Stimulated activated naive CD8-positive, alpha-beta T cell treated with anti-CD3 and anti-CD28 coated beads, Interleukin-15, amount 100 ng/mL, for 72 hours (primary cell): ENCODE results near the gene ZNF100.
"Not testable (repeated sequence)": the region's sequence is repeated elsewhere in the genome, so short reads cannot be mapped to it uniquely, and the experiment has no call there.

ENCODE experiments used
- ATAC-seq: fragments of 150-1000 bp; cut with Tn5 transposase; 2 replicates; pipeline ENCODE4 v1.10.0; 2021; ENCODE audit warnings: mild to moderate bottlenecking, moderate library complexity
- DNase-seq, 2 donors: peaks; one replicate each; pipeline ENCODE4 v3.0.0; 2021 to 2022
- H3K27ac Mint-ChIP-seq, 2 donors: one replicate each; pipeline ENCODE4 v1.8.0; 2022; ENCODE audit warnings: mild to moderate bottlenecking in 2 of 2, mixed read lengths in 2 of 2, moderate library complexity in 2 of 2
- H3K27me3 Mint-ChIP-seq: one replicate; pipeline ENCODE4 v1.8.0; 2022; ENCODE audit warnings: mixed read lengths
- H3K4me1 Mint-ChIP-seq: one replicate; pipeline ENCODE4 v1.8.0; 2022; ENCODE audit warnings: mild to moderate bottlenecking, mixed read lengths
- H3K4me3 Mint-ChIP-seq, 2 donors: one replicate each; pipeline ENCODE4 v1.8.0; 2022; ENCODE audit warnings: mild to moderate bottlenecking in 2 of 2, mixed read lengths in 2 of 2, moderate library complexity in 1 of 2
- H3K9me3 Mint-ChIP-seq, 2 donors: one replicate each; pipeline ENCODE4 v1.8.0; 2022; ENCODE audit warnings: mixed read lengths in 2 of 2

Gene ZNF100

DNA sequence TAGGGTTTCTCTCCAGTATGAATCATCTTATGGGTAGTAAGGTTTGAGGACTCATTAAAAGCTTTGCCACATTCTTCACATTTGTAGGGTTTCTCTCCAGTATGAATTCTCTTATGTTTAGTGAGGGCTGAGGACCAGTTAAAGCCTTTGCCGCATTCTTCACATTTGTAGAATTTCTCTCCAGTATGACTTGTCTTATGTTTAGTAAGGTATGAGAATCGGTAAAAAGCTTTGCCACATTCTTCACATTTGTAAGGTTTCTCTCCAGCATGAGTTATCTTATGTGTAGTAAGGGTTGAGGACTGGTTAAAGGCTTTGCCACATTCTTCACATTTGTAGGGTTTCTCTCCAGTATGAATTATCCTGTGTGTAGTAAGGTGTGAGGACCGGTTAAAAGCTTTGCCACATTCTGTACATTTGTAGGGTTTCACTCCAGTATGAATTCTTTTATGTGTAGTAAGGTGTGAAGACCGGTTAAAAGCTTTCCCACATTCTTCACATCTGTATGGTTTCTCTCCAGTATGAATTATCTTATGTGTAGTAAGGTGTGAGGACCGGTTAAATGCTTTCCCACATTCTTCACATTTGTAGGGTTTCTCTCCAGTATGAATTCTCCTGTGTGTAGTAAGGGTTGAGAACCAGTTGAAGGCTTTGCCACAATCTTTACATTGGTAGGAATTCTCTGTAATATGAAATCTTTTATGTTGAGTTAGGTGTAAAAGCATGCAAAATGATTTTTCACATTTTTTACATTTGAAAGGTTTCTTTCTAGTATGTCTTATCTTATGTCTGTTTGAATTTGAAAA lies 40.2 kb downstream of the ZNF100 start:
- ATAC-seq, H3K4me3 Mint-ChIP-seq, H3K4me1 Mint-ChIP-seq, DNase-seq, H3K27me3 Mint-ChIP-seq, H3K27ac Mint-ChIP-seq: not testable (repeated sequence)
- peaks cover 17 to 28% of the 10 kb centered on the region in 2 donors for H3K9me3 Mint-ChIP-seq

DNA sequence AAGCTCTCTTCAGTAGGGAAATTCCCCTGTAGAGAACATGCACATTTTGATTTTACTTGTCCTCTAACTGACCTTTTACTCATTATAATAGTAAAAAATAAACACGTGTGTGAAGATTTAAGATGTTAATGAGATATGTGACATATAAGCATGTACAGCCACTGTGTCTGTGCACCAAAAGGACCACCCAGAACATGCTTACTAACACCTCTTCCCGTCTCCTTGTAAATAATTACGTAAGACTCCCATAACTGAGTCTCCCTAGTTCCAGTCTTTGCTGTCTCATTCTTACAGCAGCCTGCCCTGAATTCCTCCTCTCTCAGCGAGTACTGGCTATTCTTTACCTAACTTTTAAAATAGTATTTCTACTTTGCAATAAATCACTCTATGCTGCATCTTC lies 53.6 kb downstream of the ZNF100 start:
- Mint-ChIP-seq H3K9me3 (peaks cover under 1 to 14% of the 10 kb centered on the region in 2 donors), H3K4me3 (no peak overlapping the region), H3K27ac (no peak overlapping the region), H3K4me1 (no peaks in the 10 kb centered on the region), H3K27me3 (no peaks in the 10 kb centered on the region)
- ATAC-seq: no peak
- DNase-seq: no peak

DNA sequence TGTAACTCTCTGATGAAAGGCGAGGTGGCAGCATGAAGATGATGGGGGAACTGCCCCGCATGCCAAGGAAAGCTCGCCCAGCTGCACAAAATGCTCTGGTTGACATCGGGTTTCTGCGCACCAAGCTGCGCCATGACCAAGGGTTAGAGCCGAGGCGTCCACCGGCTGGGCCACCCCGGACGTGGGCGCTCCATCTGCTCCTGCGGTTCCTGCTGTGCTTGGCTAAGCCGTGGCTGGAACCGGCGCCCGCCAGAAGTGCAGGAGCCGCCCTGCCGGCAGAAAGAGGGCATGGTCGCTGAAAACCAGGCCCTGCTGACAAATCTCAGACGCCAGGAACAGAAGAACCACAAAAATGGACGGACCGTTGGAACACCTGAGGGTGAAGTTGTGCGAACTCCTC lies 57.9 kb downstream of the ZNF100 start:
- Mint-ChIP-seq H3K27me3 (no peaks in the 10 kb centered on the region), H3K9me3 (peaks cover 0 to 9% of the 10 kb centered on the region in 2 donors), H3K4me1 (no peaks in the 10 kb centered on the region), H3K4me3 (no peak overlapping the region), H3K27ac (no peak overlapping the region)
- no peak for ATAC-seq
- no peak for DNase-seq

DNA sequence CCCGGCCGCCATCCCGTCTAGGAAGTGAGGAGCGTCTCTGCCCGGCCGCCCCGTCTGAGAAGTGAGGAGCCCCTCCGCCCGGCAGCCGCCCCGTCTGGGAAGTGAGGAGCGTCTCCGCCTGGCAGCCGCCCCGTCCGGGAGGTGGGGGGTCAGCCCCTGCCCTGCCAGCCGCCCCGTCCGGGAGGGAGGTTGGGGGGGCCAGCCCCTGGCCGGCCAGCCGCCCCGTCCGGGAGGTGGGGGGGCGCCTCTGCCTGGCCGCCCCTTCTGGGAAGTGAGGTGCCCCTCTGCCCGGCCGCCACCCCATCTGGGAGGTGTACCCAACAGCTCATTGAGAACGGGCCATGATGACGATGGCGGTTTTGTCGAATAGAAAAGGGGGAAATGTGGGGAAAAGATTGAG lies 59.5 kb downstream of the ZNF100 start:
- H3K9me3 Mint-ChIP-seq, H3K4me3 Mint-ChIP-seq, H3K27ac Mint-ChIP-seq, ATAC-seq, DNase-seq, H3K4me1 Mint-ChIP-seq, H3K27me3 Mint-ChIP-seq: not testable (repeated sequence)

DNA sequence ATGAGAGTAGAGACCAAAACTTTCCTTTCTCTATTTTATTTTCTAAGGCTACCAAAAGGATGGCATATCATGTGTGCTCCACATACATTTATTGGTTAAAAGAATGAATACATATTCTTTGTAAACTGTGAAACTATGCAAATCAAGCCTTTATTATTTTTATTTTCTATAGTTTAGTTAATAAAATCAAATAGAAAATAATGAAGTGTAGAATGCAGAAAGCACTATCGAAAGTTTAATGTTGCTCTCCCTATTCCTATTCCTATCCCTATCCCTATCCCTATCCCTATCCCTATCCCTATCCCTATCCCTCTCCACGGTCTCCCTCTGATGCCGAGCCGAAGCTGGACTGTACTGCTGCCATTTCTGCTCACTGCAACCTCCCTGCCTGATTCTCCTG lies 60.3 kb downstream of the ZNF100 start:
- H3K4me1 Mint-ChIP-seq: no peaks in the 10 kb centered on the region
- no peak for DNase-seq
- peaks cover 0 to 5% of the 10 kb centered on the region in 2 donors for H3K9me3 Mint-ChIP-seq
- H3K27ac Mint-ChIP-seq: no peak overlapping the region
- H3K27me3 Mint-ChIP-seq: no peaks in the 10 kb centered on the region
- ATAC-seq: no peak
- no peak overlapping the region for H3K4me3 Mint-ChIP-seq

DNA sequence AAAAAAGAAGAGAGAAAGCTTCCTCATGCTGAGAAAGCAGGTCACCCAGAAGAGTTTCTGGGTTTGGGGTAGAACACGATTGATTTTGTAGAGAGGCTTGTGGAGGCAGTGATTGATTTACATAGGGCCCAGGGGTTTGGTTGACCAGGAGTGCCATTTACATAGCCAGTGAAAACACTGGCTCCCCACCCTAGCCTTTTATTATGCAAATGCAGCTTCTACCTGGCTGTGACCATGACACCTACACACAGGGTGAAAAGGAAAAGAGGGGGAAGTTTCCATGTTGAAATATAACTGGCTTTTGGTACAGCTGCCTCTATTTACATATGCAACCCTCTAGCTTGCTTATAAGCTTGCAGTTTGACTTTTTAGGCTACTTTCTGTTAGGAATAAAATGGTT lies 62.0 kb downstream of the ZNF100 start:
- Mint-ChIP-seq H3K27me3 (no peaks in the 10 kb centered on the region), H3K27ac (peak overlapping the region in 1 of 2 donors; percentile 21), H3K4me1 (no peaks in the 10 kb centered on the region), H3K9me3 (peaks cover 0 to 5% of the 10 kb centered on the region in 2 donors), H3K4me3 (no peak overlapping the region)
- ATAC-seq (no peak), DNase-seq (no peak)

DNA sequence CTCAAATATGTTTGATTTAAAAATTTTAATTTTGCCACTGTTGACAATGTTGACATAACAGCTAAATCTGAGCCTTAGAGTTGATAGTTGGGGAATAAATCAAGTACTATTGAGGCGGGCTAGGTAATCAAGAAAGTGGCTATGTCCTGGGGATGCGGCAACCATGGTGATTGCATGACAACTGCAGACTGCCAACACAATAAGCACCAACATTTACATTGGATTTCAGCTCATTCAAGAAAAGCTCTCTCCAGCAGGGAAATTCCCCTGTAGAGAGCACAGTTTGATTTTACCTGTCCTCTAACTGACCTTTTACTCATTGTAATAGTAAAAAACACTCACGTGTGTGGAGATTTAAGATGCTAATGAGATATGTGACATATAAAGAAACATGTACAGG lies 63.1 kb downstream of the ZNF100 start:
- Mint-ChIP-seq H3K4me3 (no peak overlapping the region), H3K27me3 (no peaks in the 10 kb centered on the region), H3K9me3 (no peaks in the 10 kb centered on the region), H3K4me1 (no peaks in the 10 kb centered on the region), H3K27ac (no peak overlapping the region)
- ATAC-seq: no peak
- DNase-seq: no peak

DNA sequence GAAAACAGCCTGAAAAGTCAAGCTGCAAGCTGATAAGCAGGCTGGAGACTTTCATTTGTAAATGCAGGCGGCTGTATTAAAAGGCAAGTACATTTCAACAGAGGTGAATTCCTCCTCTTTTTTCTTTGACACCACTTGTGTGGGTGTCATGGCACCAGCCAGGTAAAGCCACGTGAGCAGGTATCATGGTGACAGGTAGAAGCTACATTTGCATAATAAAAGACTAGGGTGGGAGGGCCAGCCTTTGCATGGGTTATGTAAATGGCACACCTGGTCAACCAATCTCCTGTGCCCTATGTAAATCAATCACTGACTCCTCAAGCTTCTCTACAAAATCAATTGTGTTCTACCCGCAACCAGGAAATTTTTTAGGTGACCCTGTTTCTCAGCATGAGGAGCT lies 68.2 kb downstream of the ZNF100 start:
- H3K27ac Mint-ChIP-seq: no peak overlapping the region
- H3K4me3 Mint-ChIP-seq: no peak overlapping the region
- H3K27me3 Mint-ChIP-seq: no peaks in the 10 kb centered on the region
- ATAC-seq (no peak), DNase-seq (no peak)
- H3K4me1 Mint-ChIP-seq: no peaks in the 10 kb centered on the region
- H3K9me3 Mint-ChIP-seq: no peaks in the 10 kb centered on the region

DNA sequence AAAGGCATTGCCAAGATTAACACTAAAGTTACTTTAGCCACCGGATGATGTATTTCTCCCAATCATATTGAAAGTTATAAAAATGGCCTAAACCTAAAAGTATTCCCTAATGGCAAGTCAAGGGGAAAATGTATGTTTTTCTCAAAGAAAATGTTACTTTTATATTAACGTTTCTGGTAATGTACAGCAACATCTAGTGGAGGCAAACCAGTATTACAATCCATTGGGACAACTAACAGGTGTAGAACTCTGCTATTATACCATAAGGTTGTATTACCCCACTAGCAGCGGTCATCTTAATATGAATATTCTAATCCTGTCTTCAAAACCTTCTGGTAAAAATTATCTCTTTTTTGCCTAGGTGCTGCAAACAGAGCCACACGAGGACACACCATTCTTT lies 69.2 kb downstream of the ZNF100 start:
- no peaks in the 10 kb centered on the region for H3K4me1 Mint-ChIP-seq
- DNase-seq (no peak), ATAC-seq (no peak)
- H3K4me3 Mint-ChIP-seq: no peak overlapping the region
- no peak overlapping the region for H3K27ac Mint-ChIP-seq
- no peaks in the 10 kb centered on the region for H3K9me3 Mint-ChIP-seq
- H3K27me3 Mint-ChIP-seq: no peaks in the 10 kb centered on the region

DNA sequence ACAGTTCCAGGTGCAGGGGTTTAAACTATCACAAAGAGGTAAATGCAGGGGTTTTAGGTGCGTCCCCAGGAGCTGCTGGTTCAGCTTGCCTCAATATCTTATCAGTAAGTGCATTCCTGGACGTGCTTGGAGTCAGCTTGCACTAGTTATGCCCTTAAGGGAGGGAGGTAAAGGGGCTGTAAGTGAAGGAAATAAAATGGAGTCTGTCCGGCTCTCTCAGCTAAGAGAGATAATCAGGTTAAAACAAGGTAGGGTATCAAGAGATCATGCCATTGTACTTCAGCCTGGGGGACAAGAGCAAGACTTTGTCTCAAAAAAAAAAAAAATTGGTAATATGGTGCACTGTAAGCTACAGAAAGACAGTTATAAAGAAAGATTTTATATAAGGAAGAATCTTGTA lies 69.7 kb downstream of the ZNF100 start:
- no peak for ATAC-seq
- no peaks in the 10 kb centered on the region for H3K9me3 Mint-ChIP-seq
- no peak overlapping the region for H3K4me3 Mint-ChIP-seq
- H3K4me1 Mint-ChIP-seq: no peaks in the 10 kb centered on the region
- no peaks in the 10 kb centered on the region for H3K27me3 Mint-ChIP-seq
- DNase-seq: no peak
- H3K27ac Mint-ChIP-seq: no peak overlapping the region

DNA sequence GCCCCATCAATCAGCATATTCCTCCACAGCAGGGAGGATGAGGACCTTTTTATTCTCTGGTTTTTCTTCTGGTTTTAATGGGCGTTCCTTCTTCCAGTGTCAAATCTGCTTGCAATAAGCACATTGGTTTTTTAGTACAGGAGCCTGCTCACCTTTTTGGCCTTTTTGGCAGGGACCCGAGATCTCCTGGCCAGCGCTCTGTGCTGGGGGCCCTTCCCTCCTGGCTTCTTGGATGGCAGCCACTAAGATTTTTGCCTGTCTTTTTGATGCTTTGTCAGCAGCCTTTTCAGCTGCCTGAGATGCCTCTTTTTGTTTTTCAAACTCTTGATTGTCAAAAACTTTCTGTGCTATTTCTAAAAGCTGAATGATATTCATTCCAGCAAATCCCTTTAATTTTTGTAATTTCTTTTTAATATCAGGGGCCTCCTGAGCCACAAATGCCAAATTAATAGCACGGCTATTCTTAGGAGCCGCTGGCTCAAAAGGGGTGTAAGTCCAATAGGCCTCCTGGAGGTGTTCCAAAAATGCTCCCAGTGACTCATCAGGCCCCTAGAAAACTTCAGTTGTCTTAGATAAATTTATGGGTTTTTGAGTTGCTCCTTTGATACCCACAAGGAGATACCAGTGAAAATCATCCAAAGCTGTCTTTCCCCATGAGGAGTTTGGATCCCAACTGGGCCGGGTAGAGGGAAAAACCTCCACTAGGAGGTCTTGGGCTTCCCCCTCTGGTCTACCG lies 73.0 kb downstream of the ZNF100 start:
- no peak overlapping the region for H3K27ac Mint-ChIP-seq
- H3K4me1 Mint-ChIP-seq: no peaks in the 10 kb centered on the region
- DNase-seq (no peak), ATAC-seq (no peak)
- no peaks in the 10 kb centered on the region for H3K9me3 Mint-ChIP-seq
- H3K4me3 Mint-ChIP-seq: no peak overlapping the region
- H3K27me3 Mint-ChIP-seq: no peaks in the 10 kb centered on the region

DNA sequence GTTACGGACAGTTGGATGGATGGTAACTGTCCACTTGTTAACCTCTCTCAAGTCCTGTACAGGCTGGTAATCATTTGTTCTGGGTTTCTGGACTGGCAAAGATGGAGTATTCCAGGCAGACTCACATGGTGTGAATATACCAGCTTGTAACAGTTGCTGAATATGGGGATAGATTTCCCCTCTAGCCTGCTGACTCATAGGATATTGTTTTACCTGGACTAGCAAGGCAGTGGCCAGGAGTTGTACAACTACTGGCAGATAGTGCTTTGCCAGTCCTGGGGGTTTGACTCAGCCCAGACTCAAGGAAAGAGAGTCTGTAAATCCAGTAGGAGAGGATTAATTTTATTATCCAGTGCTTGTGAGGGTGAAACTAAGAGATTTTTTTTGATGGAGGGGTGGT lies 74.0 kb downstream of the ZNF100 start:
- H3K27me3 Mint-ChIP-seq: no peaks in the 10 kb centered on the region
- DNase-seq (no peak), ATAC-seq (no peak)
- no peaks in the 10 kb centered on the region for H3K9me3 Mint-ChIP-seq
- no peak overlapping the region for H3K27ac Mint-ChIP-seq
- H3K4me3 Mint-ChIP-seq: no peak overlapping the region
- no peaks in the 10 kb centered on the region for H3K4me1 Mint-ChIP-seq

DNA sequence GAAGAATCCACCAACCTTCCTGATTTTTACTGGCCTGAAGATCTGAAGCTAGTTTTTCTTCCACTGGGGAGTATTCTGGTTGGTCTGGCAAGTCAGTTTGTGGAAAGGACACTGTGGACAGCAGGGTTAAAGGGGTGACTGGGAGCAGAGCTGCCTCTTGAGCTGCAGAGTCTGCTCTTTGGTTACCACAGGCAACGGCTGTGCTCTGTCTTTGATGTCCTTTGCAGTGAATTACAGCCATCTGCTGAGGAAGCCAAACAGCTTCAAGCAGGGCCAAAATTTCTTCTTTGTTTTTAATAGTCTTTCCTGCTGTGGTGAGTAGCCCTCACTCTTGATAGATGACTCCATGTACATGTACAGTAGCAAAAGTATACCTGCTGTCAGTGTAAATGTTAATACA lies 75.7 kb downstream of the ZNF100 start:
- Mint-ChIP-seq H3K4me3 (no peak overlapping the region), H3K9me3 (no peaks in the 10 kb centered on the region), H3K27me3 (no peaks in the 10 kb centered on the region), H3K4me1 (no peaks in the 10 kb centered on the region), H3K27ac (no peak overlapping the region)
- DNase-seq (no peak), ATAC-seq (no peak)

DNA sequence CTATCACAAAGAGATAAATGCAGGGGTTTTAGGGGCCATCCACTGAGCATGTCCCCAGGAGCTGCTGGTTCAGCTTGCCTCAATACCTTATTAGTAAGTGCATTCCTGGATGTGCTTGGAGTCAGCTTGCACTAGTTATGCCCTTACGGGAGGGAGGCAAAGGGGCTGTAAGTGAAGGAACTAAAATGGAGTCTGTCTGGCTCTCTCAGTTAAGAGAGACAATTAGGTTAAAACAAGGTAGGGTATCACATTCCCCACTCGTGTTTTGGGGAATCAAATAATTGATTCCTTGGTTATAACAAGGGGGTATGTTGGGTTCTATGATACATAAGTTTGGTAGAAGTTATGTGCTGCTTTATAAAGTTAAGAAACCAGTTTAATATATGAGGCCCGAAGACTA lies 78.9 kb downstream of the ZNF100 start:
- no peak overlapping the region for H3K4me3 Mint-ChIP-seq
- no peaks in the 10 kb centered on the region for H3K4me1 Mint-ChIP-seq
- DNase-seq (no peak), ATAC-seq (no peak)
- no peak overlapping the region for H3K27ac Mint-ChIP-seq
- no peaks in the 10 kb centered on the region for H3K27me3 Mint-ChIP-seq
- H3K9me3 Mint-ChIP-seq: no peaks in the 10 kb centered on the region

DNA sequence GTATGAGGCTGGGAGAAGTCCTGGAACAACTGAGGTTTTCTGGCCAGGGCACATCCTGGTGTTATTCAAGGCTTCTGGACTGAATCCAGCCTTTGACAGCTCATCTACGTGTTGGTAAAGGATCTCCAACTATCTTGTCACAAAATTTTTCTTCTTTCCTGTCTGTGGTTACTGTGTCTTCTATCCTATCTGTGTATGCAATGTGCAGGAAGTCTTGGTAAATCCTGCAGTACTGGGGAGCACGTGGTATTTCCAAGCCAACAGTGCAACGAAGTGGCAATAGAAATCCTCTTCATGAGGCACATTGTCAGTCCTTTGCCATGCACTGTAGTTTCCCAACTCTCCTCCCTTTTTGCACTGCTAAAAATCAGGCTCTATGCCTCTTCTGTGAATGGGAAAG lies 86.7 kb downstream of the ZNF100 start:
- no peak overlapping the region for H3K4me3 Mint-ChIP-seq
- H3K27me3 Mint-ChIP-seq: no peaks in the 10 kb centered on the region
- H3K27ac Mint-ChIP-seq: no peak overlapping the region
- peaks cover 5 to 9% of the 10 kb centered on the region in 2 donors for H3K9me3 Mint-ChIP-seq
- ATAC-seq: no peak
- DNase-seq: no peak
- H3K4me1 Mint-ChIP-seq: peaks cover 7% of the 10 kb centered on the region

DNA sequence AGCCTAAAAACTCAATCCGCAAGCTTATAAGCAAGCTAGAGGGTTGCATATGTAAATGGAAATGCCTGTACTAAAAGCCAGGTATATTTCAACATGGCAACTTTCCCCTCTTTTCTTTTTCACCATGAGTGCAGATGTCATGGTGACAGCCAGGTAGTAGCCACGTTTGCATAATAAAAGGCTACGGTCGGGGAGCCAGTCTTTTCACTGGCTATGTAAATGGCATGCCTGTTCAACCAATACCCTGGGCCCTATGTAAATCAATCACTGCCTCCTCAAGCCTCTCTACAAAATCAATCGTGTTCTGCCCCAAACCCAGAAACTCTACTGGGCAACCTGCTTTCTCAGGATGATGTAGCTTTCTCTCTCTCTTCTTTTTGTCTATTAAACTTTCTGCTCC lies 87.4 kb downstream of the ZNF100 start:
- no peak overlapping the region for H3K4me3 Mint-ChIP-seq
- DNase-seq (no peak), ATAC-seq (no peak)
- no peak overlapping the region for H3K27ac Mint-ChIP-seq
- H3K27me3 Mint-ChIP-seq: no peaks in the 10 kb centered on the region
- H3K4me1 Mint-ChIP-seq: peaks cover 7% of the 10 kb centered on the region
- peaks cover 5 to 9% of the 10 kb centered on the region in 2 donors for H3K9me3 Mint-ChIP-seq
